Ovary (tissue), 9 donors: ENCODE measurements around the gene DNM2. TPM values are rescaled to one million over a fixed set of nuclear protein-coding genes. Genes with fewer than 3 reads are reported as not detected.

Source experiments
- DNase-seq, 5 donors: peaks; one replicate each; pipeline ENCODE4 v3.0.0-alpha.2; 2019 to 2020
- H3K27ac ChIP-seq, 2 donors: fragments of 200-600 bp; one replicate each; pipeline versions ENCODE4 v1.5.1 to v1.8.0; 2019 to 2022
- H3K27me3 ChIP-seq: fragments of 200-600 bp; one replicate; pipeline ENCODE4 v1.8.0; 2022
- H3K36me3 ChIP-seq: fragments of 200-600 bp; sonication (generic); one replicate; pipeline ENCODE4 v1.5.1; 2019
- H3K4me1 ChIP-seq: one replicate; pipeline ENCODE4 v1.8.1; 2013; ENCODE audit warnings: mild to moderate bottlenecking, moderate library complexity; ENCODE audit not compliant: insufficient read depth
- H3K4me3 ChIP-seq: fragments of 200-600 bp; sonication (generic); one replicate; pipeline ENCODE4 v1.5.1; 2017
- H3K9me3 ChIP-seq, 2 donors: fragments of 200-600 bp in 1 of 2; sonication (generic) in 1 of 2; one replicate each; pipeline versions ENCODE4 v1.5.1 to v1.8.1; 2013 to 2019; ENCODE audit warnings: mild to moderate bottlenecking in 1 of 2, moderate library complexity in 1 of 2
- CTCF ChIP-seq, 3 donors: fragments of 450-650 bp in 2 of 3; fragments of 200-600 bp in 1 of 3; IDR thresholded peaks; one replicate each; pipeline versions ENCODE4 v1.5.1 to v1.8.0; 2016 to 2022; ENCODE audit warnings: antibody characterized with exemption in 3 of 3, mild to moderate bottlenecking in 1 of 3
- EP300 ChIP-seq: sonication (generic); formaldehyde crosslinking; IDR thresholded peaks from one replicate; pipeline ENCODE4 v1.6.1; 2017; ENCODE audit warnings: antibody characterized with exemption
- POLR2A ChIP-seq: fragments of 450-650 bp; IDR thresholded peaks from one replicate; pipeline ENCODE4 v1.6.1; 2017; ENCODE audit warnings: antibody characterized with exemption, mild to moderate bottlenecking, moderate library complexity
- WGBS, 3 donors: extraction: QIAGEN DNeasy Blood & Tissue Kit in 1 of 3; methylation state at CpG; one replicate each; pipeline versions ENCODE4 v1.1.5 to v1.1.7; 2013 to 2017; 5-methylcytosine and 5-hydroxymethylcytosine counted together
- intact Hi-C, 4 donors: fragments of 100-400 bp; cut with DNase I; formaldehyde crosslinking; loops; one replicate each; pipeline versions ENCODE4 v1.11.0 to v1.15.1; 2022 to 2023
- polyA plus RNA-seq, 2 donors: library from polyadenylated mRNA; stranded (reverse); fragments of 200-250 nt in 1 of 2; fragments of 350-450 nt in 1 of 2; fragmentation: Illumina TruSeq in 1 of 2; extraction: RNeasy Lipid Tissue Mini Kit (QIAGEN cat#74804) in 1 of 2; gene quantifications; one replicate each; pipeline ENCODE4 v1.2.3, GENCODE V29; 2013 to 2014
- total RNA-seq, 7 donors: library from RNA; depleted of rRNA in 2 of 7; stranded (reverse); fragments of >200 nt in 2 of 7; fragmentation: NEBNext Ultra II Directional in 3 of 7; extraction: Animal tissue kit (Norgen Biotek cat#: 25700) in 3 of 7; gene quantifications; one replicate each; pipeline versions ENCODE4 v1.1.0 to v1.2.4, GENCODE V29; 2016 to 2023
- donor health status: DM: no; HTN: no; CAD: no; lungs with moderate emphysema.
- donor health status: DM: no; HTN: no; CAD: no.
- donor health status: Bipolar disorder and iron deficiency.
- donor health status: DM: yes; HTN: yes; CAD: no.
- donor health status: DM: no; HTN: no; CAD: no.
- donor health status: DM: yes; HTN: yes; CAD: no.

Gene DNM2
- total and polyA plus RNA-seq, 9 donors = 51.1 to 121 (median 74.3) TPM

- H3K4me3 ChIP-seq = no peak overlapping the region
- no peaks in the 10 kb centered on the region for H3K9me3 ChIP-seq
- no peak for DNase-seq
- no peaks in the 10 kb centered on the region for H3K27me3 ChIP-seq
- no peak for TF ChIP-seq CTCF (IDR thresholded peaks at IDR 0.05)
- TF ChIP-seq EP300 = no peak
- no peak for TF ChIP-seq POLR2A
- H3K4me1 ChIP-seq = peaks cover 6% of the 10 kb centered on the region
- no peaks in the 10 kb centered on the region for H3K36me3 ChIP-seq
- intact Hi-C loops = no loop called here
- WGBS, 3 donors = 96 to 98% (median 96%) methylated on average over 9 of the region's 9 CpGs
- peak overlapping the region in 1 of 2 donors; percentile 84 for H3K27ac ChIP-seq
Observed at GRCh38 chr19:10815007-10815536, 97.2 kb downstream of the DNM2 start.

- DNase-seq = no peak
- Histone ChIP-seq H3K36me3 (no peaks in the 10 kb centered on the region), H3K27ac (peak overlapping the region; percentile 84 to 86), H3K27me3 (no peaks in the 10 kb centered on the region), H3K4me3 (peak overlapping the region; percentile 30), H3K4me1 (peaks cover 6% of the 10 kb centered on the region), H3K9me3 (no peaks in the 10 kb centered on the region)
- TF ChIP-seq CTCF (IDR thresholded peaks at IDR 0.05) (no peak), EP300 (no peak), POLR2A (no peak)
- intact Hi-C loops = no loop called here
- WGBS, 3 donors = 76 to 78% (median 76%) methylated on average over 19 to 21 of the region's 21 CpGs
Observed at GRCh38 chr19:10815969-10816644, 98.2 kb downstream of the DNM2 start.

- Histone ChIP-seq H3K27ac (peak overlapping the region; percentile 84 to 86), H3K9me3 (no peaks in the 10 kb centered on the region), H3K4me1 (peaks cover 6% of the 10 kb centered on the region), H3K27me3 (no peaks in the 10 kb centered on the region), H3K4me3 (peak overlapping the region; percentile 30), H3K36me3 (no peaks in the 10 kb centered on the region)
- intact Hi-C loops = no loop called here
- WGBS, 3 donors = 25 to 52% (median 43%) methylated on average over 11 of the region's 11 CpGs
- no peak for TF ChIP-seq CTCF (IDR thresholded peaks at IDR 0.05)
- TF ChIP-seq EP300 = no peak
- TF ChIP-seq POLR2A = no peak
- DNase-seq = no peak
Observed at GRCh38 chr19:10816691-10817090, 98.8 kb downstream of the DNM2 start.

- peak; percentile 80 to 86 (median 84) for DNase-seq
- H3K4me3 ChIP-seq = peak overlapping the region; percentile 30
- peak overlapping the region; percentile 84 to 86 for H3K27ac ChIP-seq
- no peaks in the 10 kb centered on the region for H3K36me3 ChIP-seq
- WGBS, 3 donors = 29 to 57% (median 31%) methylated on average over 40 to 42 of the region's 42 CpGs
- intact Hi-C loops = no loop called here
- H3K4me1 ChIP-seq = peaks cover 6% of the 10 kb centered on the region
- no peaks in the 10 kb centered on the region for H3K27me3 ChIP-seq
- TF ChIP-seq EP300 (no peak), CTCF (IDR thresholded peaks at IDR 0.05) (no peak), POLR2A (no peak)
- no peaks in the 10 kb centered on the region for H3K9me3 ChIP-seq
Observed at GRCh38 chr19:10817291-10818038, 99.6 kb downstream of the DNM2 start.
